HG02943 (cell line): ENCODE data around the gene LHB.

Experiments
- ATAC-seq: cut with Tn5 transposase; IDR thresholded peaks from one replicate; pipeline ENCODE4 v1.9.1; 2021; ENCODE audit warnings: mild to moderate bottlenecking, low read depth, moderate library complexity; ENCODE audit not compliant: unreplicated experiment

The LHB gene

DNA sequence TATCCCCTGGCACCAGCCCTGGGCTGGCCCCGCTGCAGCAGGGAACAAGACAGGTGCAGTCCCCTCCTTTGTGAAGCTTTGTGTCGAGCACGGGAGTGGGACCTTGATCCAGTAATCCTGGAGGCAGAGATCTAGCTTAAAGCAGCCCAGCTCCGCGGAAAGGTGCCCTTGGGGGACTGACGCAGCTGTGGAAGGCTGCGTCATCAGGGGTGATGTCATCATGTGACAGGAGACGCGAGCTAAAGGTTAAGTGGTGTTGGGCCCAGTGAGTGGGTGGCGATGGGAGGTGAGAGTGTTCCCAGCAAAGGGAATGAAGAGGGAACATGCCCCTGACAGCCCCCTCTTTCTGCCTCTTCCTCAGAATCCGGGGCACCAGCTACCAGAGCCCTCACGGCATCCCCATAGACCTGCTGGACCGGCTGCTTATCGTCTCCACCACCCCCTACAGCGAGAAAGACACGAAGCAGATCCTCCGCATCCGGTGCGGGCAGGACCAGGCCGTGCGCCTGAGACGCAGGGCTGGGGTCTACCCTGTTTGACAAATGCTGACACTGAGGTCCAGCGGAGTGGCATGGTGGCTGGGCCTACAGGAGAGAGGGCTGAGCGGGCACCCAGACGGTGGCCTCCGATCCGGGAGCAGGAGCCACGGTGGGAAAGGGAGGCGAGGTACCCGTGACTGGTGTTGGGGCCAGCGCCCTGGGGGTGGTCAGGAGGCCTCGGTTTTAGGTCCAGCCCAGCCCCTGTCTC lies 2.6 kb downstream of the LHB start:
- ATAC-seq, result no peak

DNA sequence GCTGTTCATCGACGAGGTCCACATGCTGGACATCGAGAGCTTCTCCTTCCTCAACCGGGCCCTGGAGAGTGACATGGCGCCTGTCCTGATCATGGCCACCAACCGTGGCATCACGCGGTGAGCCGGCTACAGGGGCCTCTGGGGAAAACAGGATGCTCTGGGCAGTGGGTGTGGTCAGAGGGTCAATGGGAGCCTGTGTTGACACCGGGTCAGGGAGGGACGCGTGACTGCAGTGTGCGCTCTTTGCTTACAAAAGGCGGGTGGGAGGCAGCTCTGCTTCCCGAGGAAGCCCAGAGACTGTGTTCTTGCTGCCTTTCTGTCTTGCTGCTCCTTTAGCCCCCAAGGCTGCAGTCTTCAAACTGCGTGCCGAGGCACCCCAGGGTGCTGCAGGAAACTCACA lies 5.7 kb downstream of the LHB start:
- ATAC-seq, result no peak

GRCh38 chr19:49010453-49010852 lies 6.4 kb downstream of the LHB start:
- no peak for ATAC-seq

DNA sequence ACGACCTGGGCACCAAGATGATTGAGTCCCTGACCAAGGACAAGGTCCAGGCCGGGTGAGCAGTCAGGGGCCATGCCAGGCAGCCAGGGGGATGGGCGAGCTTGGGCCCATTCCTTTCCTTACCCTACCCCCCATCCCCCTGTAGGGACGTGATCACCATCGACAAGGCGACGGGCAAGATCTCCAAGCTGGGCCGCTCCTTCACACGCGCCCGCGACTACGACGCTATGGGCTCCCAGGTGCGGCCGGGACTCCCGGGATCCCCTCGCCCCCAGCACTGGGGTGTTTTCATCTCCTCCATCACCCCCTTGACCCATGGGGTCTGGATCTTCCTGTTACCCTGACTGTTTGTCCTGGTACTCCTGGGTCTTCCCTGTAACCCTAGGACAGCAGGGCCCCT lies 7.1 kb downstream of the LHB start:
- no peak for ATAC-seq

GRCh38 chr19:49006905-49007304 lies 10.0 kb downstream of the LHB start:
- ATAC-seq, result no peak

- no peak for ATAC-seq
Measured at GRCh38 chr19:49004964-49005614, 11.8 kb downstream of the LHB start.

GRCh38 chr19:49004133-49004532 lies 12.8 kb downstream of the LHB start:
- no peak for ATAC-seq

DNA sequence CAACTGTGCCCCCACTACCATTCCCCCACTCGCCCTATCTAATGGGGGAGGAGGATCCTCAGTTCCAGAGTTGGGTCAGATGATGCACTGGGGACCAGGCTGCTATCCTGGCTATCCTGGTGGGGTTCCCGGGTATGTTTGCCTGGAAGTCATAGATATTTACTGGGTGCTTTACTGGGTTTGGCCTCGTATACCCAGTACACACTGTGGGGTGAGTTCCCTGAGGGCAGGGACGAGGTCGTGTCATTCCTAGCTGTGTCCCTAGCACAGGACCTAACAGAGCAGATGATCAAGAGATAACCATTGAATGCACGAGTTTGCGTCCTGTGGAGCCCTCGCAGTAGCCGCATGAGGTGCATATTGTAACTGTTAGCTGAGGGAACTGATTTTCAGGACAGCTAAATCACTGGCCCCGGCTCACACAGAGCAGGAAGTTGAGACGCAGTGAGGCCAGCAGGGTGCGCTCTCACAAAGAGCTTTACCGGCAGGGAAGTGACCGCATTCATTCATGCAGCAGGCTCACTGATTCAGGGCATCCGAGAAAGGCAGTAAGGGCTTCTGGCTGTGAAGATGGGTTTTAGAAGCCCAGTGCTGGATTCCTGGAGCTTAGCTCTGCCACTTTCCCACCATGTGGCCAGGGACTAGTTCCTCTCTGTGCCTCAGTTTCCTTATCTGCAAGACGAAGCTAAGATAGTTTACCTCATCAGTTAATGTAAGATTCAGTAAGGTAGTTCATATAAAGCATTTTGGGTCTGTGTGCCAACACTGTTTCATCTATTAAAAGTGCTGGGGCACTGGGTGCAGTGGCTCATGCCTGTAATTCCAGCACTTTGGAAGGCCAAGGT lies 17.2 kb downstream of the LHB start:
- ATAC-seq, result no peak

DNA sequence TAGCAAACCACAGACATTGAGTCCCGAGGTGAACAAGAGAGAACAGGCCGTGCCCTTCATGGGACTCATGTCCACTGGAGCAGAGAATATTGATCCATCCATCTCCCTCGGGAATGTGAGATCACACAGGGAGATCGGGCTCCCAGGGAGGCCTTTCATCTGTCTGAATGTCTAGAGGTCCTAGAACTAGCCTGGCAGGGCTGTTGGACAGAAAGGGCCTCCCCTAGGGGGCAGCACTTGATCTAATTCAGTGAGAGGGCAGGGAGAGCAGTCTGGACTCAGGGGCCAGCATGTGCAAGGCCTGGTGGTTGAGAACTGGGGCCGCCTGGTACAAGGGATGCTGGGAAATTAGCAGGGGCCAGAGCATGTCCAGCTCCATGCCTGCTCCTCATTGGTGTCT lies 18.9 kb downstream of the LHB start:
- no peak for ATAC-seq

DNA sequence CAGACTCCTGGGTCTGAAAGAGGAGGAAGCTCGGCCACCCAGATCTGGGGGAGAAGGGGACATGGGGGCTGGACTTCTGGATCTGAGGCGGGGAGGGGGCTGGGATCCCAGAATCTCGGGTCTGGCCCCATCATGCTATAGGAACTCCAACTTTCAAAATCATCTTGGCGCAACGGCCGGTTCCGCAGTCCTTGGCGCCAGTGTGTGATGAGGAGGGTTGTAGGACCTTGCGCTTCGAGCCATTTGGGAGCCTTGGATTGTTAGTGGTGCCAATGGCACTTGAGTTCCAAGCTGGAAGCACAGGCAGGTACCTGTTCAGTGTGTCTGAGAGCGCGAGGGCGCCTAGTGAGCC lies 22.9 kb downstream of the LHB start:
- no peak for ATAC-seq

DNA sequence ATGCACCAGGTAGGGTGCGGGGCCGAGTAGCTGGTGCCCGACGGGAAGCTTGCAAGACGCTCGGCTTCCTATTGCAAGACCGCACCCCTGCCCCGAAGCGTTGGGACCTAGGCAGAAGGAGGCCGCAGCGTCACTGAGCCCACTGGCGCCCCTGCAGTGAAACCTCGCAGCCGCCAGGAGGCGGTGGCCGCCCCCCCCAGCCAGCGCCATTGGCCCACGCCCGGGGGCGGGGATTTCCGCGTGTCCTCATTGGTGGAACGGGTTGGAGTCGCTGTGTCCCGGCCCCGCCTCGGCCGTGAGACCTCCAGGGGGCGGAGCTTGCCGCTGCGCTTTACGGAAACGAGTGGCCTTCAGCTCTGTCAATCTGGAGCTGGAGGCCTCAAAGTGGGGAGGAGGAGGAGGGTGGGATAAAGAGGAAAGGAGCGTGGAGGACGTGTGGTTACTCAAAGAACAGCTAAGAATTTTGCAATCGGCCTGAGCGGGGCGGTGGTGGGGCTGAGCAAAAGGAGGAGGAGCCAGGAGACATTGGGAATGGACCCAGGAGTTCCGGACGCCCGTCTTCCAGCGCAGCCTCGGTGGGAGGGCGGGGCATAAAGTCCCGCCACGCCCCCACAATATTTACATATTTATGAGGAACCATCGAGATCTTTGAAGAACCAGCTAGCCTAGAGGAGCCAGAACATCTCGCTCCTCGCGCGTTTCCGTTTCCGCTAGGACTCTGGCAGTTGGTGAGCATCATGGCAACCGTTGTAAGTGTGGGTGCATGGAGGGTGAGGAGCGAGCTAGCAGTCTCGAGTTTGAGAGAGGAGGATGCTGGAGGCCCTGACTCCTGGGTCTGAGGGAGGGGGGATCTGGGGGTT lies 23.5 kb downstream of the LHB start, which contains the start of the genes GYS1 and RUVBL2:
Gene GYS1, minus strand, starts transcription at position 135 of the 860 bp plus-strand sequence. CDS start 197 bp downstream, outside the sequence.
Gene RUVBL2, plus strand, starts transcription at position 713 of the 860 bp plus-strand sequence. Its CDS starts 25 bp downstream, at position 738.
- ATAC-seq, result peak; percentile 82

DNA sequence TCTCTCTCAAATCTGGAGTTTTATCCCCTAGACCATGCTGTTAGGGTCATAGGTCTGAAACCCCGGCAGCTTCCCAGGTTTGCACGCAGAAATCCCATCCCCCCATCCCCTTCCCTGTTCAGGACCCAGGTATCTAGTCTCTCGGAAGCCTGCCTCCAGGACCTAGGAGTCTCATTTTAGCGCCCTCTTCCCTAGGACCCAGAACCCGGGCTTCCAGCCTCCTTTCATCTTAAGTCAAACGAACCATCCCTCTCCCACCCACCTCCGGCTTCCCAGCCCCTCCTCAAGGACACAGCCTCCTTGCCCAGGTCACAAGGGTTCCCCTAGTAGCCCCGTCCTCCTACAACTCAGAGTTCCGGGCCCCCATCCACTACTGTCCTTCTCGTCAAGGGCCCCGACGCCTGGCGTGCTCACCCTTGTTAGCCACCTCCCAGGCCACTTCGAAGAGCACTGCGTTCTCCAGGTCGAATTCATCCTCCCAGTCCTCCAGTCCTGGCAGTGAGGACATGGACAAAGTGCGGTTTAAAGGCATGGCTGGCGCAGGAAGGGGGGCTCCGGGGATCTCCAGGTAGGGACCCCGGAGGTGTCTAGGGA lies 24.2 kb downstream of the LHB start:
- ATAC-seq, result peak; percentile 6

- no peak for ATAC-seq
Measured at GRCh38 chr19:48991873-48992580, 24.9 kb downstream of the LHB start.

GRCh38 chr19:48991011-48991609 lies 25.8 kb downstream of the LHB start:
- no peak for ATAC-seq

DNA sequence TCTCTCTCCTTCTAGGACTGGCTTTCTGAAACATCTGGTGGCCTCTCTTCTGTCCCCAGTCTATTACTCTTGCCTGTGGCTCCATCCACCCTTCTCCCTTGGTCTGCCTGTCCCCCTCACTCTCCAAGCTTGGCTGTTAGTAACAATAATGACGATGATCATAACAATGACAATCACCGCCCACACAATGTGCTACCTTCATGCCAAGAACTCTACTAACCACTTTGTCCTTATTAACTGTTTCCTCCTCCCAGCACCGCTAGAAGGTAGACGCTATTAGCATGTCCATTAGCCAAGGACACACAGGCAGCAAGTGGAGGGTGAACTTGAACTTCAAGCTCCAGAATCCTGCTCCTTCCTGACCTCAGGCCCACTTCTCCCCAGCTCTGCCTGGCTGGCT lies 26.5 kb downstream of the LHB start:
- ATAC-seq, result no peak

DNA sequence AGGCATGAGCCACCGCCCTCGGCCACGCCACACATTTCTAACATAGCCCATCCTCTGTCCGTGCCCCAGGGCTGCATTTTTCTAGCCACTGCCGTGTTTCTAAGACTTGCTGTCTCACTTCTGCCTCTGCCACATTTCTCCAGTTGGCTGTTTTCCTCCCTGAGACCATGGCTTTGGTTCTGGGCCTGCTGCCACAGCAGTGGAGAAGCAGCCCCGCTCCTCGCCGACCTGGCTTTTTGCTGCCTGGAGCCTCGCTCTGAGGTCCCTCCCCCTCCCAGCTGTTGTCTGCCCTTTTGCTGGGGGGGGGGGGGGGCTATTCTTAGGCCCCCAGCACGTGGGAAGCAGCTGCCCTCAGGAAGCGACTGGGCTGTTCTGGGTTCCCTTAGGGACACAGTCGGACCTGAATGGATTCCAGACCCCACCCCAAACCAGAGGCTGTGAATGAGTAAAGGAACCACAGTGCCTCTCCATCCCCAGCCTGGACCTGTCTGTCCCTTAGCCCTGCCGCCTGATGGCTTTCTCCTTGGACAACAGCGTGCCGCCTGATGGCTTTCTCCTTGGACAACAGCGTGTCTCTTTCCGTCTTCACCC lies 27.1 kb downstream of the LHB start:
- no peak for ATAC-seq

- no peak for ATAC-seq
Measured at GRCh38 chr19:48988860-48989259, 28.0 kb downstream of the LHB start.

- ATAC-seq, result no peak
Measured at GRCh38 chr19:48988286-48988685, 28.6 kb downstream of the LHB start.

DNA sequence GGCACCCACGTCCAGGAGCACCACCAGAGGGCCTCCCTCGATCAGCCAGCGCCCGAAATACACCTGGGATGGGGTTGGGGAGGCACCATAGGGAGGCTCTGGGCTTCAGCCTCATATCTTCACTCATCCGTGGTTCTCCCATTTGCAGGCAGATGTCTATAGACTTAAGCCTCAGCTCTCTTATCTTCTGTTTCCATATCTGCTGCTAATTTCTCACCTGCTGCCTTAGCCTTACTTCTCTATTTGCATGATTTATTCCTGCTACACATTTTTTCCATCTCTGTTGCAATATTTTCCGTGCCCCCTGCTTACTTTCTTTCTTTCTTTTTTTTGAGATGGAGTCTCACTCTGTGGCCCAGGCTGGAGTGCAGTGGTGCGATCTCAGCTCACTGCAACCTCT lies 29.6 kb downstream of the LHB start:
- no peak for ATAC-seq
